Parathyroid adenoma (tissue), 2 donors: ENCODE results near the gene CKAP4.
A peak's percentile ranks its signal among the peaks of the same experiment; 100 is the strongest.

ENCODE experiments used
- H2AFZ ChIP-seq: fragments of 300-600 bp; sonication (generic); one replicate; pipeline ENCODE4 v1.7.0; 2017; ENCODE audit warnings: antibody characterized with exemption, mild to moderate bottlenecking
- H3K27ac ChIP-seq: fragments of 300-600 bp; sonication (generic); one replicate; pipeline ENCODE4 v1.7.0; 2017
- H3K27me3 ChIP-seq: fragments of 300-600 bp; sonication (generic); one replicate; pipeline ENCODE4 v1.7.0; 2017; ENCODE audit warnings: low read length; ENCODE audit not compliant: control insufficient read depth, insufficient read depth
- H3K36me3 ChIP-seq: fragments of 300-600 bp; sonication (generic); one replicate; pipeline ENCODE4 v1.7.0; 2017; ENCODE audit warnings: low read length; ENCODE audit not compliant: control insufficient read depth, insufficient read depth
- H3K4me1 ChIP-seq: fragments of 300-600 bp; sonication (generic); one replicate; pipeline ENCODE4 v1.7.0; 2017; ENCODE audit warnings: control low read depth
- H3K4me2 ChIP-seq: fragments of 300-600 bp; sonication (generic); one replicate; pipeline ENCODE4 v1.7.0; 2017; ENCODE audit warnings: low read length
- H3K4me3 ChIP-seq: fragments of 300-600 bp; sonication (generic); one replicate; pipeline ENCODE4 v1.7.0; 2017; ENCODE audit warnings: low read depth, low read length
- H3K79me2 ChIP-seq: fragments of 300-600 bp; sonication (generic); one replicate; pipeline ENCODE4 v1.7.0; 2017; ENCODE audit warnings: control low read depth
- H3K9ac ChIP-seq: fragments of 300-600 bp; sonication (generic); one replicate; pipeline ENCODE4 v1.7.0; 2017; ENCODE audit warnings: mild to moderate bottlenecking
- H3K9me3 ChIP-seq: fragments of 300-600 bp; sonication (generic); one replicate; pipeline ENCODE4 v1.7.0; 2017; ENCODE audit warnings: low read length; ENCODE audit not compliant: control insufficient read depth
- TF ChIP-seq, protein P1 (sequence below): fragments of 300-600 bp; sonication (generic); IDR thresholded peaks from one replicate; pipeline ENCODE4 v1.7.0; 2017; ENCODE audit warnings: antibody characterized with exemption, mild to moderate bottlenecking
- donor health status: primary hyperparathyroidism.

CKAP4 gene, protein sequence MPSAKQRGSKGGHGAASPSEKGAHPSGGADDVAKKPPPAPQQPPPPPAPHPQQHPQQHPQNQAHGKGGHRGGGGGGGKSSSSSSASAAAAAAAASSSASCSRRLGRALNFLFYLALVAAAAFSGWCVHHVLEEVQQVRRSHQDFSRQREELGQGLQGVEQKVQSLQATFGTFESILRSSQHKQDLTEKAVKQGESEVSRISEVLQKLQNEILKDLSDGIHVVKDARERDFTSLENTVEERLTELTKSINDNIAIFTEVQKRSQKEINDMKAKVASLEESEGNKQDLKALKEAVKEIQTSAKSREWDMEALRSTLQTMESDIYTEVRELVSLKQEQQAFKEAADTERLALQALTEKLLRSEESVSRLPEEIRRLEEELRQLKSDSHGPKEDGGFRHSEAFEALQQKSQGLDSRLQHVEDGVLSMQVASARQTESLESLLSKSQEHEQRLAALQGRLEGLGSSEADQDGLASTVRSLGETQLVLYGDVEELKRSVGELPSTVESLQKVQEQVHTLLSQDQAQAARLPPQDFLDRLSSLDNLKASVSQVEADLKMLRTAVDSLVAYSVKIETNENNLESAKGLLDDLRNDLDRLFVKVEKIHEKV

DNA sequence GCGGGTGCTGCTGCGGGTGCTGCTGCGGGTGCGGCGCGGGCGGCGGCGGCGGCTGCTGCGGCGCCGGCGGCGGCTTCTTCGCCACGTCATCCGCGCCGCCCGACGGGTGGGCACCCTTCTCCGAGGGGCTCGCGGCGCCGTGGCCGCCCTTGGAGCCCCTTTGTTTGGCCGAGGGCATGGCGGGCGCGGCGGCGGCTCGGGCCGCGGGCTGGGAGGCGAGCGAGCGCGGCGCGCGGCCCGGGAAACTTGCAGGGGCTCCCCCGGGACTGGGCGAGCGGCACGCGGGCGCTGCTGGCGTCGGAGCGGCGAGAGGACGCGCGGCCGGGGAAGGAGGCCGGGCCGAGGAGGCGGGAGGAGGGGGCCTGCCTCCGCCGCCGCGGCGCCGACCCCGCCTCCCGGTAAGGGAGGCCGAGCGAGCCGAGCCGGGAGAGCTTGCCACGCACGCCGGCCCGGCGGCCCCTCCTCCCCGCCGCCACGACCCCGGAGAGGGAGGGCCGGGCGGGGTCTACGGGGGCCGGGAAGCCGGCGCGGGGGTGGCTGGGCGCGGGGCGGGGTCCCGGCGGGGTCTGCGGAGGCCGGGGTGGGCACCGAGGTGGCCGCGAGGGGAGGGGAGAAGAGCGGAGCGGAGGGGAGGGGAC lies at the start of gene CKAP4:
Gene CKAP4 (minus strand): TSS at position 347 of the 638 bp plus-strand sequence. CDS start 169 bp downstream, at position 178.
- no peaks in the 10 kb centered on the region for H3K9me3 ChIP-seq
- peak within 1 kb of the TSS; percentile 93 for H3K4me2 ChIP-seq
- TF ChIP-seq, protein P1, sequence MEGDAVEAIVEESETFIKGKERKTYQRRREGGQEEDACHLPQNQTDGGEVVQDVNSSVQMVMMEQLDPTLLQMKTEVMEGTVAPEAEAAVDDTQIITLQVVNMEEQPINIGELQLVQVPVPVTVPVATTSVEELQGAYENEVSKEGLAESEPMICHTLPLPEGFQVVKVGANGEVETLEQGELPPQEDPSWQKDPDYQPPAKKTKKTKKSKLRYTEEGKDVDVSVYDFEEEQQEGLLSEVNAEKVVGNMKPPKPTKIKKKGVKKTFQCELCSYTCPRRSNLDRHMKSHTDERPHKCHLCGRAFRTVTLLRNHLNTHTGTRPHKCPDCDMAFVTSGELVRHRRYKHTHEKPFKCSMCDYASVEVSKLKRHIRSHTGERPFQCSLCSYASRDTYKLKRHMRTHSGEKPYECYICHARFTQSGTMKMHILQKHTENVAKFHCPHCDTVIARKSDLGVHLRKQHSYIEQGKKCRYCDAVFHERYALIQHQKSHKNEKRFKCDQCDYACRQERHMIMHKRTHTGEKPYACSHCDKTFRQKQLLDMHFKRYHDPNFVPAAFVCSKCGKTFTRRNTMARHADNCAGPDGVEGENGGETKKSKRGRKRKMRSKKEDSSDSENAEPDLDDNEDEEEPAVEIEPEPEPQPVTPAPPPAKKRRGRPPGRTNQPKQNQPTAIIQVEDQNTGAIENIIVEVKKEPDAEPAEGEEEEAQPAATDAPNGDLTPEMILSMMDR = no peak
- H3K36me3 ChIP-seq = no peaks in the 10 kb centered on the region
- H3K27me3 ChIP-seq = no peaks in the 10 kb centered on the region
- H2AFZ ChIP-seq = peak within 1 kb of the TSS; percentile 96
- peaks cover 11% of the 10 kb centered on the region for H3K4me1 ChIP-seq
- H3K27ac ChIP-seq = peak within 1 kb of the TSS; percentile 91
- peaks cover 23% of the 10 kb centered on the region for H3K79me2 ChIP-seq
- H3K9ac ChIP-seq = peak within 1 kb of the TSS; percentile 85
- peak within 1 kb of the TSS; percentile 70 for H3K4me3 ChIP-seq

DNA sequence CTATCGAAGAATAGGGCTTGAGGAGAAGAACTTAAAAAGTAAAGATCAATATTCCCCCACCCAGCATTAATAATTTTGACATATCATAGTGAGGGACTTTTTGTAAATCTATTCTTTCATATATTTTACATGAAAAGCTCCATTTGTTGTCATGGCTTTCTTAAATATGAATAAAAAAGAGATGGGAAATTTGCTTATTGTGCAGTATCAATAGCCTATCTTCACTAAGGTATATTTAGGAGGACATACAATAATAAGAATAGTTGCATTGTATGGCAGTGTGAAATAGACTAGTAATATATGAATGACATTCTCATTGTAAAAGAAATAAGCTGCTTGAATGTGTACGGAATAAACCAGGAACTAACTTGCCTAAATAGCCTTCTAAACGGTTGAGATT lies 49.3 kb upstream of the CKAP4 start:
- H3K4me3 ChIP-seq = no peak overlapping the region
- H2AFZ ChIP-seq = no peak overlapping the region
- H3K27me3 ChIP-seq = no peaks in the 10 kb centered on the region
- no peak overlapping the region for H3K4me2 ChIP-seq
- H3K4me1 ChIP-seq = peaks cover 12% of the 10 kb centered on the region
- TF ChIP-seq, protein P1 = no peak
- no peaks in the 10 kb centered on the region for H3K36me3 ChIP-seq
- no peak overlapping the region for H3K9ac ChIP-seq
- H3K79me2 ChIP-seq = no peaks in the 10 kb centered on the region
- no peak overlapping the region for H3K27ac ChIP-seq
- H3K9me3 ChIP-seq = no peaks in the 10 kb centered on the region

DNA sequence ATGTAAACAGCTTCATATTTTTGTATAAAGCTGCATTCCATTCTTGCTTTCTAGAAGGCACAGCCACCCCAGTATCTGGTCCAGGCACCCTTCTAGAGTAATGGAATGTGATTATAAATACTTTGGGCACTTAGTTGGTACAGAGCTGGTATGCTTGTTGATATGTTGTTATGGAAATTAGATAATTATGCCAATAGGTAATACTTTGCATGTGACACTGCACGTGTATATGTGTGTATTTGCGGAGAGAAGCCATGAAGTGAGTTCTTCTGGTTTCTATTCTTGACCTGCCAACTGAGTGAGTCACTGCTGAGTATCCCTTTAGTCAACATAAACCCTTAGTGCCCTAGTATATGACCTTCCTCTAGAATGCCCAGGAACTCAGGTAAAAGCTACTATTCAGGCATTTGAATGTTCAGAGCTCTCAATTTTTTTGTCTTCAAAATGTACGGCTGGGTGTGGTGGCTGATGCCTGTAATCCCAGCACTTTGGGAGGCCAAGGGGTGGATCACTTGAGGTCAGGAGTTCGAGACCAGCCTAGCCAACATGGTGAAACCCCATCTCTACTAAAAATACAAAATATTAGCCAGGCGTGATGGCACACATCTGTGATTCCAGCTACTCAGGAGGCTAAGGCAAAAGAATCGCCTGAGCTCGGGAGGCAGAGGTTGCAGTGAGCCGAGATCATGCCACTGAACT lies 48.5 kb upstream of the CKAP4 start:
- Histone ChIP-seq H3K27me3 (no peaks in the 10 kb centered on the region), H3K36me3 (no peaks in the 10 kb centered on the region), H3K27ac (no peak overlapping the region), H2AFZ (no peak overlapping the region), H3K9ac (no peak overlapping the region), H3K9me3 (no peaks in the 10 kb centered on the region), H3K79me2 (no peaks in the 10 kb centered on the region), H3K4me2 (no peak overlapping the region), H3K4me3 (no peak overlapping the region), H3K4me1 (peaks cover 6% of the 10 kb centered on the region)
- TF ChIP-seq, protein P1 = no peak

DNA sequence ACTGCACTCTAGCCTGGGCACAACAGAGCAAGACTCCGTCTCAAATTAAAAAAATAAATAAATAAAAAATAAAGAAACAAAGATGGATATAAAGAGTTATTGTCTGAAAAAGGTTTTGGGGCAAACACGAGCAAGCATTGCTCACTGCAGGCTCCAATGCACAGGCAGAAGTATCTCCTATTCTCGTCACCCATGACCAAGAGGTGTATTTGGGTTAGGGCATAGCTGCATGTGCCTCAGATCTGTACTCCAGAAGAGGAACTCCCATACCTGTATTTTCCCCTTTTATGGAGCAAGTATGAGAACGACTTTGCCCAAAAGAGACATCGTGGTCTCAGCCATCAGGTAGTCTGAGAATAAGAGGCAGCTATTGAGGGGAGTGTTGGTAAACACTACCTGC lies 44.5 kb upstream of the CKAP4 start:
- Histone ChIP-seq H3K4me3 (no peak overlapping the region), H3K36me3 (no peaks in the 10 kb centered on the region), H3K9ac (no peak overlapping the region), H3K4me1 (no peaks in the 10 kb centered on the region), H2AFZ (no peak overlapping the region), H3K9me3 (no peaks in the 10 kb centered on the region), H3K79me2 (no peaks in the 10 kb centered on the region), H3K27ac (no peak overlapping the region), H3K27me3 (no peaks in the 10 kb centered on the region), H3K4me2 (no peak overlapping the region)
- TF ChIP-seq, protein P1 = no peak
